GM18907 (cell line): ENCODE measurements around the gene TSPAN11.
"Not testable (repeated sequence)": the region's sequence is repeated elsewhere in the genome, so short reads cannot be mapped to it uniquely, and the experiment has no call there.

Source experiments
- ATAC-seq: cut with Tn5 transposase; IDR thresholded peaks from one replicate; pipeline ENCODE4 v1.9.1; 2021; ENCODE audit warnings: mild to moderate bottlenecking, moderate library complexity; ENCODE audit not compliant: unreplicated experiment

Gene TSPAN11

GRCh38 chr12:31000751-31001150 lies 74.2 kb downstream of the TSPAN11 start:
- ATAC-seq: no peak

- no peak for ATAC-seq
Observed at GRCh38 chr12:31001581-31002360, 75.2 kb downstream of the TSPAN11 start.

- no peak for ATAC-seq
Observed at GRCh38 chr12:31002361-31002725, 75.8 kb downstream of the TSPAN11 start.

GRCh38 chr12:31002999-31003398 lies 76.5 kb downstream of the TSPAN11 start:
- ATAC-seq: peak; percentile 67

GRCh38 chr12:31003861-31004640 lies 77.5 kb downstream of the TSPAN11 start:
- no peak for ATAC-seq

- no peak for ATAC-seq
Observed at GRCh38 chr12:31004666-31005065, 78.1 kb downstream of the TSPAN11 start.

- no peak for ATAC-seq
Observed at GRCh38 chr12:31005256-31005943, 78.9 kb downstream of the TSPAN11 start.

GRCh38 chr12:31005944-31006361 lies 79.4 kb downstream of the TSPAN11 start:
- ATAC-seq: no peak

- ATAC-seq: no peak
Observed at GRCh38 chr12:31006416-31007152, 80.0 kb downstream of the TSPAN11 start.

- no peak for ATAC-seq
Observed at GRCh38 chr12:31007153-31007495, 80.6 kb downstream of the TSPAN11 start.

- no peak for ATAC-seq
Observed at GRCh38 chr12:31007636-31008175, 81.2 kb downstream of the TSPAN11 start.

- ATAC-seq: no peak
Observed at GRCh38 chr12:31008241-31008761, 81.8 kb downstream of the TSPAN11 start.

- ATAC-seq: no peak
Observed at GRCh38 chr12:31008961-31009840, 82.7 kb downstream of the TSPAN11 start.

GRCh38 chr12:31009976-31010375 lies 83.4 kb downstream of the TSPAN11 start:
- no peak for ATAC-seq

GRCh38 chr12:31011336-31011735 lies 84.8 kb downstream of the TSPAN11 start:
- ATAC-seq: no peak

- no peak for ATAC-seq
Observed at GRCh38 chr12:31011746-31012566, 85.4 kb downstream of the TSPAN11 start.

GRCh38 chr12:31012567-31012891 lies 86.0 kb downstream of the TSPAN11 start:
- ATAC-seq: not testable (repeated sequence)

GRCh38 chr12:31015215-31015614 lies 88.7 kb downstream of the TSPAN11 start:
- no peak for ATAC-seq

- no peak for ATAC-seq
Observed at GRCh38 chr12:31016057-31016456, 89.5 kb downstream of the TSPAN11 start.
